ENCODE results near the gene HCAR1.
"Not testable (repeated sequence)": the region's sequence is repeated elsewhere in the genome, so short reads cannot be mapped to it uniquely, and the experiment has no call there.

The HCAR1 gene

GRCh38 chr12:122730215-122731014 lies at the start of gene HCAR1:
Gene HCAR1, minus strand, starts transcription at chr12:122730844. Its CDS starts 505 bp downstream, at chr12:122730339.
- DNase-seq (ENCODE audit: low read depth in 2 of 2): peak in 1 of 2 donors; percentile 37

DNA sequence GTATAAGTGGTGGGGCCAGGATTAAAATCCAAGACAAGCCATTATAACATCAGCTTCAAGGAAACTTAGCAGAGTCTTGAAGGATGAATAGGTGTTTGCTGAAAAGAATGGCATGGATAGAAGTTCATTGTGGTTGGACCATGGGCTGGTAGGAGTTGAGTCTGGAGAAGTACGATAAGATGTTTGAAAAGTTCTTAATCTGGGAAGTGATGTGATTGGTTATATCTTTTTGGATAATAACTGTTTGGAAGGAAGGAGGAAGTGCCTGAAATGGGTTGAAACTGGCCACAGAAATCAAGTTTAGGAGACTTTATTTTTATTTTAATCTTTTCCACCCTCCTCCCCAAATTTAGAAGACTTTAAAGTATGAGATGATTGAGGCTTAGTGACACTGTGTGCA lies 26.9 kb upstream of the HCAR1 start:
- no peak for DNase-seq (ENCODE audit: low read depth in 2 of 2)

GRCh38 chr12:122754790-122755189 lies 24.1 kb upstream of the HCAR1 start:
- no peak for DNase-seq (ENCODE audit: low read depth in 2 of 2)

DNA sequence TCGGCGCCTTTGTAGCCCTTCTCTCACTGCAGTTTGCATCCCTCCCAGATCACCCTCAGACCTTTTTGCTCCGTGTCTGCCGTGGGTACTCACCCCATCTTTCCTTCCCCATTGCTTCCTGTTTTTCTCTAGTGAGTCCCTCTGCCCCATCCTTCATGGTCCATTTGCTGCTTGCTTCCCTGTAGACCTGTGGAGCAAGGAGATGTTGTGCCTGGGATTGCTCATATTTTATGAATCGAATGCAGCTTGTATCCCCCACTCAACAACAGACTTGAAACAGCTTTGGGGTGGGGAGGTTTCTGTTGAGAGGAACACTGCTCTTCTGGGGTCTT lies 22.6 kb upstream of the HCAR1 start:
- DNase-seq (ENCODE audit: low read depth in 2 of 2): no peak

DNA sequence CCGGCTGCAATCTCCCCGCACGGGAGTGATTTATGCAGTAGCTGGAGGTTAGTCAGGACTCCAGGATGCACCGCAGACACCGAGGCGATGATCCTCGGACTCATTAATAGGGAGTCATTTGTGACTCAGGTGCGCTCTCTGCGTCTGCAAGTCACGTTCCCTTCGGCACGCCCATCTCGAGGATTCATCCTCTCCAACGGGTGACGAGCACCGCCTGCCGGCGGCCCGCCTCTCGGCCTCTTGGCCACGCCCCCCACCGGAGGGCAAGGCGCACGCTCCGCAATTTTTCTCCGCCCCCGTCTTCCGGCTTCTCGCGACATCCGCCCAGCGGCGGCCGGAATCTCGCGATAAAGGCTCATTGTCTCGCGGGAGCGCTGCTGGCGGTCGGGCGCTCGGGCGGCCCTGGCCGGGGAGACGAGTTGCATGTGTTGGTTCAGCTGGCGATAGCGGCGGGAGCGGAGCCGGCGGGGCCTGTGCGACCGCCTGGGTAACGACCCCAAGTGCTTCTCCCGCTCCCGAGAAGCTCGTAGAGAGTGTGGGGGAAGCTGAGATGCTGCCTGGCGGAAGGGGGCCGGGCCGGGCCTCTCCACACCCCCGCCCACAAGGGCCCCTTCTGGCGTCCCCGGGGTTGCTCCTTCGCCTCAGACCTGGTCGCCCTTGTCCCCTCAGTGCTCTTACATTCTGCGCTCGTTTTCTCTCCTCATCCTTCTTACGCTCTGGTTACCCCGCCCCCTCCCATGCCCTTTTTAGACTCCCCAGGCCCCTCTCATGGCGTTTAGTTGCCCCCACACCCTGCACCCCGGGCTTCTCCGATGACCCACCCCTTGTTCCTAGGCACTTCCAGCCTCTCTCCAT lies 22.0 kb upstream of the HCAR1 start, which contains the start of gene DENR:
Gene DENR, plus strand, starts transcription at position 361 of the 855 bp plus-strand sequence. CDS start 878 bp downstream, outside the sequence.
- peak; percentile 98 for DNase-seq (ENCODE audit: low read depth in 2 of 2)

GRCh38 chr12:122750781-122751515 lies 20.3 kb upstream of the HCAR1 start:
- DNase-seq (ENCODE audit: low read depth in 2 of 2): not testable (repeated sequence)

- DNase-seq (ENCODE audit: low read depth in 2 of 2): no peak
These were observed 19.1 kb upstream of the HCAR1 start for GRCh38 chr12:122749569-122750332.

- DNase-seq (ENCODE audit: low read depth in 2 of 2): no peak
These were observed 16.8 kb upstream of the HCAR1 start for GRCh38 chr12:122747224-122748135.

DNA sequence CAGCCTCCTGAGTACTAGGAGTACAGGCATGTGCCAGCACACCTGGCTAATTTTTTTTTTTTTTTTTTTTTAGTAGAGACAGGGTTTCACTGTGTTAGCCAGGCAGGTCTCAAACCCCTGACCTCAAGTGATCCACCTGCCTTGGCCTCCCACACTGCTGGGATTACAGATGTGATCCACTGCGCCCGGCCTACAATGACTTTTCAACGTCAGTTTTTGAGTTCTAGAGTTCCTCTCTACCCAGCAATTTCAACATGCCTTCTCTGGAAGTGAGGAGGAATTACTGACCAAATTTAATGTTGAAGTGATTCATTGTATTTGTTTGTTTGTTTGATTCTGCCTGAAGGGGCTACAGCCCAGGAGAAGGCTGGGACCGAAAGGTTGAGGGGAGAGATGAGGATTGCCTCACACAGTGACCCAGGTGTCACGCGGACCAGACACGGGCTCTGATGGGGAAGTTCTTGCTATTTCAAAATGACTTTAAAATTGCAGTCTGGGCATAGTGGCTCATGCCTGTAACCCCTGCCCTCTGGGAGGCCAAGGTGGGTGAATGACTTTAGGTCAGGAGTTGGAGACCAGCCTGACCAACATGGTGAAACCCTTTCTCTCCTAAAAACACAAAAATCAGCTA lies 13.4 kb upstream of the HCAR1 start:
- DNase-seq (ENCODE audit: low read depth in 2 of 2): no peak

- DNase-seq (ENCODE audit: low read depth in 2 of 2): no peak
These were observed 9.7 kb upstream of the HCAR1 start for GRCh38 chr12:122740351-122740750.

- no peak for DNase-seq (ENCODE audit: low read depth in 2 of 2)
These were observed 7.9 kb upstream of the HCAR1 start for GRCh38 chr12:122738571-122738970.

- no peak for DNase-seq (ENCODE audit: low read depth in 2 of 2)
These were observed 2.0 kb upstream of the HCAR1 start for GRCh38 chr12:122732611-122733010.

GRCh38 chr12:122732170-122732569 lies 1.5 kb upstream of the HCAR1 start:
- peak in 1 of 2 donors; percentile 33 for DNase-seq (ENCODE audit: low read depth in 2 of 2)

DNA sequence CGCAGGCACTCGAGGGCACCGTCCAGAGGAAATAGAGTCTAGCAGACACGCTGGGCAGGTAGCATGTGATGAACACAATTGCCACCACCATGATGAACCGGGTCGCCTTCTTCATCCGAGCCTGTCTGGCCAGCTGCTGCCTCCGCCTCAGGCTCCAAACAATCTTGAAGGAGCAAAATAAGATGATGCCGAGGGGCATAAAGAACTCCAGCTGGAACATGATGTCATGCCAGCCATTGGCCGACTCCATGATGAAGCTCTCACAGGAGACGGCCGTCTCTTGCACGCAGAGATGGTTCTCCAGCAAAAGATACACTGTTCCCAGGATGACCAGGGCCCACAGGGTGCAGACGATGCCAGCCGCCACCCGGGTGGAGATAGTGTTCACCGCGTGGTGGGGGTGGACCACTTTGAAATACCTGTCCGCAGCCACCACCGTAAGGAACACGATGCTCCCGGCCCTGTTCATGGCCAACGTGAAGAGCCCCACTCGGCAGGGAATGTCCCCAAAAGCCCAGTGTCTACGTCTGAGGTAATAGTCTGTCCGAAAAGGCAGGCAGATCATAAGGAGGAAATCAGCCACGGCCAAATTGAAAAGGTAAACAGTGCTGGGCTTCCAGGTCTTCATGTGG lies 945 bp downstream of the HCAR1 start:
- no peak for DNase-seq (ENCODE audit: low read depth in 2 of 2)

- DNase-seq (ENCODE audit: low read depth in 2 of 2): peak in 1 of 2 donors; percentile 43
These were observed 4.5 kb downstream of the HCAR1 start for GRCh38 chr12:122726080-122726558.

DNA sequence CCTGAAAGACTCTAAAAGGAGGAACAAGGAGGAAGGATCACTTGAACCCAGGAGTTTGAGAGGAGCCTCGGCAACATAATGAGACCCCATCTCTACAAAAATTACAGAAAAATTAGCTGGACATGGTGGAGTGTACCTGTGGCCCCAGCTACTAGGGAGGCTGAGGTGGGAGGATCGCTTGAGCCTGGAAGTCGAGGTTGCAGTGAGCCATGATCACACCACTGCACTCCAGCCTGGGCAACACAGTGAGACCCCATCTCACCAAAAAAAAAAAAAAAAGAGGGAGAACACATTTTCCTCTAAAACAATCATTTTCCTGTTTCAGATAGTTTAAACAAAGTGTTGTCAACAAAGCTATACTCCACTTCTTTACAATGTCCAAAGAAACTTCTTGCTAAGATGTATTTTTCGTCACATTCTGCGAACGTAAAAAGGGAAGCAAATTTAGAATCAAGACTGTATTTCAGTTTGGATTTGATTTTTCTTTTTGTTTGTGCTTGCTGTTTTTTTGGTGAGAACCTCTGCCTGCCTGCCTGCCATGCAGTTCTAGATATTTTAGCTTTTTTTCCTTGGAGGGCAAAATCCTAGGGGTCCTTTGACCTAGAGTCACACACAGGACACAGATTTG lies 5.1 kb downstream of the HCAR1 start:
- DNase-seq (ENCODE audit: low read depth in 2 of 2): no peak

DNA sequence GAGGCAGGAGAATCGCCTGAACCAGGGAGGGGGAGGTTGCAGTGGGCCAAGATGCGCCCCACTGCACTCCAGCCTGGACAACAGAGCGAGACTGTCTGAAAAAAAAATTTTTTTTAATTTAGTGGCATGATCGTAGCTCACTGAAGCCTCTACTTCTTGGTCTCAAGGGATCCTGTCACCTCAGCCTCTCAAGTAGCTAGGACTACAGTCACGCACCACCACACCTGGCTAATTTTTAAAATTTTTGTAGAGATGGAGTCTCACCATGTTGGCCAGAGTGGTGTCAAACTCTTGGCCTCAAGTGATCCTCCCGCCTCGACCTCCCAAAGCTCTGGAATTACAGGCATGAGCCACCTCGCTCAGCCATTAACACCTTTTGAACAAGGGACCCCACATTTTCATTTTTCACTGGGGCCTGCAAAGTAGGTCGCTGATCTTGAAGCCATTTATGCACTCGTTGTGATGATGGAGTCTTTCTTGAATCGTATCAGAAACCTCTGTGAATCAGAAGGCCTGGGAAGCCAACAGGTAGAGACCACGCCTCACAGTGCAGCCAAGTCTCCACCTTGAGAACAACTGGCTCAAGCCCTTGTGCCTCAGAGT lies 5.9 kb downstream of the HCAR1 start:
- DNase-seq (ENCODE audit: low read depth in 2 of 2): no peak

- no peak for DNase-seq (ENCODE audit: low read depth in 2 of 2)
These were observed 8.3 kb downstream of the HCAR1 start for GRCh38 chr12:122722387-122722786.
